IMR-90 (cell line): ENCODE measurements around the gene DISC1. TPM values are rescaled to one million over a fixed set of nuclear protein-coding genes. Genes with fewer than 3 reads are reported as not detected.
A peak's percentile ranks its signal among the peaks of the same experiment; 100 is the strongest.

ENCODE experiments used
- ATAC-seq: fragments of 200-7000 bp; cut with Tn5 transposase; 2 replicates; pipeline ENCODE4 v1.9.1; 2020; ENCODE audit warnings: low read depth, mild to moderate bottlenecking, moderate library complexity
- BruUV-seq: library from RNA; stranded (reverse); fragments of 400-500 nt; replicated peaks from 2 replicates; lab custom pipeline; 2021; lab: Mats Ljungman, UMichigan
- CTCF ChIA-PET: fragments of 300-600 bp; formaldehyde crosslinking; extraction: SDS; loops from one replicate; lab custom pipeline; 2021; ENCODE audit warnings: antibody characterized with exemption; lab: Yijun Ruan, JAX
- POLR2A ChIA-PET: fragments of 300-600 bp; sonication (Branson Sonifier 250); formaldehyde crosslinking; loops from one replicate; lab custom pipeline; 2022; ENCODE audit warnings: antibody characterized with exemption; ENCODE audit not compliant: unreplicated experiment; lab: Charles Lee
- DNase-seq: peaks from one replicate; pipeline ENCODE4 v3.0.0; 2013
- H2AFZ ChIP-seq: replicated peaks from 2 replicates; pipeline ENCODE3; 2013; ENCODE audit warnings: low read length, mild to moderate bottlenecking; ENCODE audit not compliant: poor library complexity
- H2AK5ac ChIP-seq: 2 replicates; pipeline ENCODE4 v1.6.1; 2013; ENCODE audit warnings: low read depth, low read length, inconsistent platforms
- H2AK9ac ChIP-seq: replicated peaks from 2 replicates; pipeline ENCODE3; 2013; ENCODE audit warnings: mild to moderate bottlenecking, low read depth, low read length, moderate library complexity; ENCODE audit not compliant: poor library complexity
- H2BK120ac ChIP-seq: 2 replicates; pipeline ENCODE4 v1.6.1; 2013; ENCODE audit warnings: low read depth, low read length, inconsistent platforms
- H2BK15ac ChIP-seq: 3 replicates; pipeline ENCODE4 v1.6.1; 2013; ENCODE audit warnings: low read depth, low read length, inconsistent platforms
- H2BK20ac ChIP-seq: 2 replicates; pipeline ENCODE4 v1.6.1; 2013; ENCODE audit warnings: low read depth, mild to moderate bottlenecking, inconsistent platforms, low read length, moderate library complexity
- H2BK5ac ChIP-seq: 2 replicates; pipeline ENCODE4 v1.6.1; 2013; ENCODE audit warnings: mild to moderate bottlenecking, low read depth, low read length, inconsistent platforms; ENCODE audit not compliant: poor library complexity, severe bottlenecking
- H3K14ac ChIP-seq: replicated peaks from 2 replicates; pipeline ENCODE4 v1.6.1; 2013; ENCODE audit warnings: low read depth, low read length, inconsistent platforms
- H3K18ac ChIP-seq: 2 replicates; pipeline ENCODE4 v1.6.1; 2013; ENCODE audit warnings: low read depth, low read length, control low read depth
- H3K23ac ChIP-seq: 2 replicates; pipeline ENCODE4 v1.6.1; 2013; ENCODE audit warnings: low read depth, low read length, inconsistent platforms
- H3K27ac ChIP-seq: 2 replicates; pipeline ENCODE4 v1.5.1; 2013; ENCODE audit warnings: mild to moderate bottlenecking, control low read depth, low read length; ENCODE audit not compliant: insufficient read depth
- H3K27me3 ChIP-seq: 2 replicates; pipeline ENCODE4 v1.6.1; 2013; ENCODE audit warnings: low read length; ENCODE audit not compliant: control insufficient read depth, insufficient read depth
- H3K36me3 ChIP-seq: 2 replicates; pipeline ENCODE4 v1.6.1; 2013; ENCODE audit warnings: low read length, mixed read lengths; ENCODE audit not compliant: control insufficient read depth, insufficient read depth
- H3K4ac ChIP-seq: 2 replicates; pipeline ENCODE4 v1.6.1; 2013; ENCODE audit warnings: low read depth, low read length, inconsistent platforms
- H3K4me1 ChIP-seq: 2 replicates; pipeline ENCODE4 v1.6.1; 2013; ENCODE audit warnings: low read length, mixed read lengths; ENCODE audit not compliant: control insufficient read depth, insufficient read depth
- H3K4me2 ChIP-seq: 2 replicates; pipeline ENCODE4 v1.6.1; 2013; ENCODE audit warnings: low read depth, mild to moderate bottlenecking, control low read depth, low read length, moderate library complexity
- H3K4me3 ChIP-seq: 2 replicates; pipeline ENCODE4 v1.5.1; 2013; ENCODE audit warnings: low read depth, mild to moderate bottlenecking, control low read depth, low read length, moderate library complexity; ENCODE audit not compliant: insufficient read depth
- H3K56ac ChIP-seq: 2 replicates; pipeline ENCODE4 v1.6.1; 2013; ENCODE audit warnings: low read length, inconsistent platforms; ENCODE audit not compliant: insufficient read depth; ENCODE audit errors: extremely low read depth
- H3K79me1 ChIP-seq, 2 experiments: 2 replicates each; pipeline ENCODE4 v1.6.1; 2013; ENCODE audit warnings: low read length in 2 of 2, inconsistent platforms in 1 of 2, low read depth in 1 of 2
- H3K9ac ChIP-seq: 2 replicates; pipeline ENCODE4 v1.6.1; 2013; ENCODE audit warnings: low read depth, low read length, control low read depth
- H3K9me1 ChIP-seq: 2 replicates; pipeline ENCODE4 v1.6.1; 2013; ENCODE audit warnings: low read length, inconsistent platforms; ENCODE audit not compliant: insufficient read depth
- H3K9me3 ChIP-seq: 2 replicates; pipeline ENCODE4 v1.6.1; 2013; ENCODE audit warnings: low read length; ENCODE audit not compliant: control insufficient read depth, insufficient read depth
- H4K20me1 ChIP-seq: 2 replicates; pipeline ENCODE4 v1.6.1; 2013; ENCODE audit warnings: low read length, inconsistent platforms; ENCODE audit not compliant: insufficient read depth
- H4K5ac ChIP-seq: 2 replicates; pipeline ENCODE4 v1.6.1; 2013; ENCODE audit warnings: mild to moderate bottlenecking, low read depth, low read length, control low read depth
- H4K8ac ChIP-seq, 2 experiments: 2 replicates each; pipeline ENCODE4 v1.6.1; 2013; ENCODE audit warnings: low read depth in 2 of 2, low read length in 2 of 2, control low read depth in 1 of 2, inconsistent platforms in 1 of 2
- H4K91ac ChIP-seq: 2 replicates; pipeline ENCODE4 v1.6.1; 2013; ENCODE audit warnings: low read depth, low read length, inconsistent platforms; ENCODE audit not compliant: insufficient read depth
- BHLHE40 ChIP-seq: fragments of 150-350 bp; IDR thresholded peaks from 2 replicates; pipeline ENCODE4 v1.6.1; 2016; ENCODE audit warnings: mild to moderate bottlenecking, low read depth, low read length
- MAZ ChIP-seq: IDR thresholded peaks from 2 replicates; pipeline ENCODE4 v1.6.1; 2012; ENCODE audit warnings: low read depth, mild to moderate bottlenecking, low read length, improper control_type of control experiment, moderate library complexity, borderline replicate concordance
- RAD21 ChIP-seq: IDR thresholded peaks from 2 replicates; pipeline ENCODE4 v1.6.1; 2012; ENCODE audit warnings: low read length, improper control_type of control experiment
- RCOR1 ChIP-seq: IDR thresholded peaks from 2 replicates; pipeline ENCODE4 v1.6.1; 2012; ENCODE audit warnings: mild to moderate bottlenecking, low read length, improper control_type of control experiment; ENCODE audit not compliant: insufficient replicate concordance
- RFX5 ChIP-seq: IDR thresholded peaks from 2 replicates; pipeline ENCODE4 v1.8.0; 2012; ENCODE audit warnings: low read depth, mild to moderate bottlenecking, low read length, moderate library complexity
- SMC3 ChIP-seq: fragments of 150-350 bp; IDR thresholded peaks from 2 replicates; pipeline ENCODE4 v1.6.1; 2016; ENCODE audit warnings: low read depth, mild to moderate bottlenecking, antibody characterized with exemption, low read length, moderate library complexity
- WGBS, 2 experiments: methylation state at CpG; one replicate each; pipeline versions ENCODE4 v1.1.5 to v1.1.7; 2013; ENCODE audit warnings: missing lambda C conversion rate in 2 of 2; ENCODE audit not compliant: insufficient read length in 1 of 2; ENCODE audit errors: extremely low coverage in 2 of 2; 5-methylcytosine and 5-hydroxymethylcytosine counted together
- dilution Hi-C: fragments of 300-500 bp; cut with HindIII; formaldehyde crosslinking; loops from one replicate; pipeline ENCODE4 v1.14.3; 2018; ENCODE audit warnings: low sequenced_read_pairs; ENCODE audit not compliant: unreplicated experiment
- in situ Hi-C: fragments of 300-500 bp; cut with MboI; formaldehyde crosslinking; loops from 3 replicates; pipeline ENCODE4 v1.14.3; 2019; ENCODE audit warnings: low sequenced_read_pairs, inconsistent platforms, mixed read lengths
- intact Hi-C: fragments of 100-400 bp; cut with micrococcal nuclease; formaldehyde crosslinking; loops from 2 replicates; pipeline ENCODE4 v1.10.0; 2022
- polyA plus RNA-seq, 3 experiments: library from polyadenylated mRNA; depleted of rRNA; stranded (reverse); fragments of >200 nt; gene quantifications; 2 replicates each; pipeline ENCODE4 v1.2.3, GENCODE V29; 2012; ENCODE audit warnings: low replicate concordance in 1 of 3
- total RNA-seq: library from RNA; depleted of rRNA; stranded (reverse); fragments of >200 nt; gene quantifications from 2 replicates; pipeline ENCODE4 v1.2.3, GENCODE V29; 2012
- TF ChIP-seq, protein P1 (sequence below): fragments of 150-350 bp; IDR thresholded peaks from 2 replicates; pipeline ENCODE4 v1.6.1; 2017; ENCODE audit warnings: mild to moderate bottlenecking, antibody characterized with exemption, low read length, low read depth

Gene DISC1
- total and polyA plus RNA-seq, 2 of the 4 experiments (the other 2 are of a cell fraction): 2.2 to 7.0 TPM

DNA sequence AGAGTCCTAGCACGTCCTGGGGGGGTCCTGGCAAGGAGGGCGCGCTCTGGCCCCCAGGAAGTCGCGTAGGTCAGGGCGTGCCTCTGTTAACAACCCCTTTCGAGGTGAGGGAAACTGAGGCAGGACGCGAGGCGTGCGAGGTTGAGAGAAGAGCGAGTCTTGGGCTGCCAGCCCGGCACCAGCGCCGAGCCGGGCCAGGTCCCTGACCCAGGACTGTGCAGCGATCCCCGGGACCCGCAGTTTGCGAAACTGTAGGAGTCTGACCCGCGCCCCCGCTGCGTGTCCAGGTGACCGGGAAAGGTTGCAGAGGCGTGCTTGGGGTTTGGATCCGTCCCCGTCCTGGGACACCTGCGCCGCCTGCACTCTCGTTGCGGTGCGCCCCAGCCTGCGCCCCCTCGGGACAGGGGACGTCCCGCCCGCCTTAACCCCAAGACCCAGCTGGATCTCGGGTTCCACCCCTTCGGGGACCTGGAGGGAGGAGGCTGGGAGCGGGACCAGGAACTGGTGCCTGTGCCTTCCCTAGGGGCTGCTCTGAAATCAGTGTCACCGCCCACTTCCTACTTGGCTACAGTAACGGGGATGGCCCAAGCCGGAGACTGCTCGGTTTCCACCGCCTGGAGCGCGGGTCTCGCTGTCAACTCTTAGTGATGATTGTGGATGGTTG, 493 bp downstream of the DISC1 start (continued):
- no peak for TF ChIP-seq RAD21
- no peak for TF ChIP-seq RCOR1

DNA sequence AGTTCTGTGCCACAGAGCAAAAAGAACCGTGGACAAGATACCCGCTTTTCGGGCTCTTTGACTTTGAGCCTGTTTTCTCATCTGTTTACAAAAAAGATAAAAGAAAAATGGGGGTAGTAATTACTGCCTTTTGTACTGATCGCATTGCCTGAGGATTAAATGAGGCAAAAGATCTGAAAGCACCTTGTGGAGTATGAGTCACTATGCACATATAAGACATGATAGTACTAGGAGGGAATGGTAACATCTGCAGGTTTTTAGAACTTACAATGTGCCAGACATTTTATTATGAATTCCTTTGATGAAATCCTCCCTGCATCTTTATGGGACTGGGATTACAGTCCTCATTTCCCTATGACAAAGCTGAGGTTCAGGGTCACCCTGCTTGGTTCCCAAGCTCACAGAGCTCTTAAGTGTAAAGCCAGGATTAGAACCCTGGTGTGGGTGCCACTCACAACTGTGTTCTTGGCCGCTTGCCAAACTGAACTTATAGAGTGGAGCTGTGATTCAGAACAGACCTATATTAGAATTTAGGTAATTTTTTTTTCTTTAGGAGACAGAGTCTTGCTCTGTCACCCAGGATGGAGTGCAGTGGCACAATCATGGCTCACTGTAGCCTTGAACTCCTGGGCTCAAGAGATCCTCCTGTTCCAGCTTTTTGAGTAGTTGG, 1.8 kb downstream of the DISC1 start:
- H3K9ac ChIP-seq: no peak overlapping the region
- H2BK120ac ChIP-seq: no peak overlapping the region
- H2AFZ ChIP-seq: no peak overlapping the region
- in situ Hi-C loops (no loop called here), dilution Hi-C loops (no loop called here), intact Hi-C loops (no loop called here)
- H3K79me1 ChIP-seq: peaks cover 0 to 25% of the 10 kb centered on the region in 2 experiments; a peak in 3 of 4 replicates
- H2BK5ac ChIP-seq: no peak overlapping the region
- no peak overlapping the region for H4K8ac ChIP-seq
- H3K4me2 ChIP-seq: no peak overlapping the region; the same call in 1 of the 2 replicates
- H3K18ac ChIP-seq: no peak overlapping the region
- no peaks in the 10 kb centered on the region for H3K9me3 ChIP-seq
- no peak overlapping the region for H2AK9ac ChIP-seq
- no CpG with 5 or more reads among the region's 5 CpGs for WGBS, 2 experiments
- H2BK15ac ChIP-seq: no peak overlapping the region
- H2BK20ac ChIP-seq: no peak overlapping the region
- CTCF ChIA-PET: no interaction called here
- H3K4me3 ChIP-seq: no peak overlapping the region
- BruUV-seq: no TSS peak
- H3K27ac ChIP-seq: no peak overlapping the region
- peaks cover 11% of the 10 kb centered on the region for H3K4me1 ChIP-seq
- no peaks in the 10 kb centered on the region for H3K36me3 ChIP-seq
- POLR2A ChIA-PET: no interaction called here
- no peak overlapping the region for H4K5ac ChIP-seq
- no peaks in the 10 kb centered on the region; the same call in 1 of the 2 replicates for H4K20me1 ChIP-seq
- H3K23ac ChIP-seq: no peak overlapping the region
- no peak for TF ChIP-seq RFX5
- no peak for TF ChIP-seq BHLHE40
- TF ChIP-seq RAD21: no peak
- TF ChIP-seq MAZ: no peak
- no peak for TF ChIP-seq SMC3
- TF ChIP-seq RCOR1: no peak
- TF ChIP-seq, protein P1, sequence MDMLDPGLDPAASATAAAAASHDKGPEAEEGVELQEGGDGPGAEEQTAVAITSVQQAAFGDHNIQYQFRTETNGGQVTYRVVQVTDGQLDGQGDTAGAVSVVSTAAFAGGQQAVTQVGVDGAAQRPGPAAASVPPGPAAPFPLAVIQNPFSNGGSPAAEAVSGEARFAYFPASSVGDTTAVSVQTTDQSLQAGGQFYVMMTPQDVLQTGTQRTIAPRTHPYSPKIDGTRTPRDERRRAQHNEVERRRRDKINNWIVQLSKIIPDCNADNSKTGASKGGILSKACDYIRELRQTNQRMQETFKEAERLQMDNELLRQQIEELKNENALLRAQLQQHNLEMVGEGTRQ: no peak
- no peak overlapping the region for H3K14ac ChIP-seq
- DNase-seq (peak; percentile 37), ATAC-seq (no peak)
- H3K9me1 ChIP-seq: peaks cover 16% of the 10 kb centered on the region
- no peak overlapping the region for H4K91ac ChIP-seq
- H2AK5ac ChIP-seq: no peak overlapping the region
- H3K4ac ChIP-seq: no peak overlapping the region
- no peaks in the 10 kb centered on the region for H3K27me3 ChIP-seq
- no peak overlapping the region for H3K56ac ChIP-seq
